Left kidney (tissue), 8 donors: ENCODE results near the gene TEAD3. TPM values are rescaled to one million over a fixed set of nuclear protein-coding genes. Genes with fewer than 3 reads are reported as not detected.
"Not testable (repeated sequence)": the region's sequence is repeated elsewhere in the genome, so short reads cannot be mapped to it uniquely, and the experiment has no call there.

Experiments used
- DNase-seq: peaks from one replicate; pipeline ENCODE4 v3.0.0-alpha.2; 2013
- long read RNA-seq, 8 donors: transcript quantifications; one replicate each; lab custom pipeline, GENCODE V29; 2026
- polyA plus RNA-seq: library from polyadenylated mRNA; unstranded; fragments of 120-200 nt; gene quantifications from one replicate; pipeline ENCODE4 v1.2.1, GENCODE V29; 2013; ENCODE audit not compliant: insufficient read length

The TEAD3 gene
- 43.7 TPM for polyA plus RNA-seq
- long read RNA-seq, donor 1, partial matches to known transcripts: 0 of 11 reads
- long read RNA-seq, donor 1, other reads (novel, unspliced or antisense): 11 of 11 reads
- long read RNA-seq, donor 2, partial matches to known transcripts: 0 of 7 reads
- long read RNA-seq, donor 2, other reads (novel, unspliced or antisense): 7 of 7 reads
- long read RNA-seq, donor 3, partial matches to known transcripts: 45 of 45 reads
- long read RNA-seq, donor 3, other reads (novel, unspliced or antisense): 0 of 45 reads
- long read RNA-seq, donor 4: 0 reads
- long read RNA-seq, donor 5, partial matches to known transcripts: 31 of 40 reads
- long read RNA-seq, donor 5, other reads (novel, unspliced or antisense): 8 of 40 reads
- long read RNA-seq, donor 6, partial matches to known transcripts: 0 of 10 reads
- long read RNA-seq, donor 6, other reads (novel, unspliced or antisense): 10 of 10 reads
- long read RNA-seq, donor 7, partial matches to known transcripts: 0 of 11 reads
- long read RNA-seq, donor 7, other reads (novel, unspliced or antisense): 11 of 11 reads
- long read RNA-seq, donor 8: 0 reads

DNA sequence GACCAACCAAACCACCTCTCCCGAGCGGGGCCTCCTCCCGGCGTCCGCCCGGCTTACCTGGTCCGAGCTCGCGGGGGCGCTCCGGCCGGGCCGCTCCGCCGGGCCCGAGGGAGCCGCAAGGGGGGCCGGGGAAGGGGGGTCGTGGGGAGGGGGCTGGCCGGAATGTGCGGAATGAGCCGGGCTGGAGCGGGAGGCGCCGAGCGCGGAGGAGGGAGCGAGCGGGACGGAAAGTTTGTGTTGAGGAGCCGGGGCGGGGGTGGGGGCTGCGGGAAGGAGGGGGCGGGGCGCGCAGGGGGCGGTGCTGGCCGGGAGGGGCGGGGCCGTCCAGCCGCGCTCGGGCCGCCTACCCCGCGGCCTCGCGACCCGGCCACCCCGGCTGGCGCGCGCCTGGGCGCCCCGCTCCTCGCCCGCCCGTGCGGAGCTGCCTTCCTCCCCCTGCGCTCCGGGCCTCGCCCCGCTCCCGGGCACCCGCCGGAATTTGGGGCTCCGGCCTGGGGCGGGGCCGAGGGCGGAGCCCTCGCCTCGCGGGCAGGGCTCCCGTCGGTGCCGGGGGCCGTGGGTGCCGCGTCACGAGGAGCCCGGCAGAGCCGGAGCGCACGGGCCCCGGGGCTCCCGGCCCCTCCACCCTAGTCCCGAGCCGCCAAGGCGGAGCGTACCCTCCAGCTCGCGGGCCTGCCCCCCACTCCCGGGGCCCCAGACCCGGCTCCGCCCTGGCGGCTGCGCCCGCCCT lies at the start of gene TEAD3:
TSS of gene TEAD3 (minus strand) at position 239 of the 730 bp plus-strand sequence.
- DNase-seq: peak; percentile 80

DNA sequence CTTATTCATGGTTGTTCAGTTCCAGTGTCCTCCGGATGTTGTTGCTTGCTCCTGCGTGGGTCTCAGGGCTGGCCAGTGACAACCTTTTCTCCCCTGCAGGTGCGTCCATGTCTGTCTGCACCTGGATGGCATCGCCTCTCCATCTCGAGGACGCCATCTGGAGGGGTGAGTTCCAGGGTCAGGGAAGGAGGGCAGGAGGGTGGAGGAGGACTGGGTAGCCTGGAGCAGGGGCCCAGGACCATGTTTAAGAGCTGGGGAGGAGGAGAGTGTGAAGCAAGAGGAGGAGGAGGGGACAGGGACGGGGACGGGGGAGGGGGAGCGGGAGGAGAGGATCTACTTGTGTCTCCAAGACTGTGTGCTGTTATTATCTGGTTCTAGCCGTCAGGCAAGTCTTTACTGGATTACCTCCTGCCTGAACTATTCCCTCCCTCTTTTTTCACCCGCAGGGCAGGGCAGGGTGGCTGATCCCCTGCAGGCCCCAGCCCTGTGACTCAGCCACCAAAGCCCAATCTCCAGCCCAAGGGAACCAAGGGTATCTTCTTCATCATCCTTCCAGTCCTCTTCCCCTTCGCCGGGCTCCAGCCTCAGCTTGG lies 48.0 kb upstream of the TEAD3 start:
- DNase-seq: no peak

DNA sequence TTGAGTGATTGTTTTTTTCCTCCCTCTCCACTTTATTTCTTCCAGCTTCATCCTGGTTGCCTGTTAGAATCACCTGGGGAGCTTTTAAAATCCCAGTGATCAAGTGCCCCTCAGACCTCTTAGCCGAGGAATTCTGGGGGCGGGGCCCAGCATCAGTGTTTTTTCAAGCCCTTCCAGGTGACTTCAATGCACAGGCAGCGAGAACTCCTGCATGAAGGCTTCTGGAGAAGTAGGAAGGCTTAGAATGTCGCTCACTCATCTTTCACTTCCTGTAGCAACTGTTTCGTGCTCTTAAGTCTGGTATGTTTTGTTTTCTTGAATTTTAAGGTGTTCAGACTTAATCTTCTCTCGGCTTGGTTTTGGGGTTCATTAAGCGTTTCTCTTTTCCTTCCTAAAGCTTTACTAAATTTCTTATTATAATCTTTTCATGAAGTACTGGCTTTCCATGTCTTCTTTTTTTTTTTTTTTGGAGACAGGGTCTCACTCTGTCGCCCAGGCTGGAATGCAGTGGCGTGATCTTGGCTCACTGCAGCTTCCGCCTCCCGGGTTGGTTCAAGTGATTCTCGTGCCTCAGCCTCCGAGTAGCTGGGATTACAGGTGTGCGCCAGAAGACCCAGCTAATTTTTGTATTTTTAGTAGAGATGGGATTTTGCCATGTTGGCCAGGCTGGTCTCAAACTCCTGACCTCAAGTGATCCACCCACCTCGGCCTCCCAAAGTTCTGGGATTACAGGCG lies 46.7 kb upstream of the TEAD3 start:
- no peak for DNase-seq

DNA sequence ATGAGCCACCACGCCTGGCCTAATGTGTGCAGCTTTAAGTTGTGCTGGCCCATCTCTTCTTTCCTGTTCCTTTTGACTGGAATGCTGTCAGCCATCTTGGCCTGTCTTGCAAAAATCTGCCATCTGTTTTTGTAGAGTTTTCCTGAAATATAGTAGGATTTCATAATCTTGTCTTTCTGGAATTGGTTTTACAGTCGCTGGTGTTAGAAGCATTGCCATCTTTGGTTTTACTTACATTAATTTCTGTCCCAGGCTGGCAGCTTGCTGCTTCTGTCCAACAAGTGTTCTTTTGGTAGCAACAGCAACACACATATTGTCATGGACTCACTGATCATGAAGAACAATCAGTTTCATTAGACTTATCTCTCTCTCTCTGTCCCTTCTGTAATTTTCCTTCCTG lies 45.0 kb upstream of the TEAD3 start:
- DNase-seq: no peak

DNA sequence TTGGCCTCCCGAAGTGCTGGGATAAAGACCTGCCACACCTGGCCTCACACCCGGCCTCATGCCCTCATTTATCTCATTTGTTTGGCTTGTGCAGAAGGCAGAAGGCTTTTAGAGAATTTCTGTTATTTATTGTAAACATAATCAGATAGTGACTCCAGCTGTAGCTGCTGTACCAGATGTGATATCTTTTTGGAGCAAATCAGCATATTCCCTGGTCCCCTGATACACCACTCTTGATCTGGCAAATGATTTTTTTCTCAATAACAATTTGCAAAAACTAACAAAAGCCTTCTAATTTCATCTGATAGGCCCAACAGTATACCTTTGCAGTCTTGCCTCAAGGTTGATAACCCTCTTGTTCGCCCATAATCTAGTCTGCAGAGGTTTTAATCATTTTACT lies 42.3 kb upstream of the TEAD3 start:
- DNase-seq: no peak

DNA sequence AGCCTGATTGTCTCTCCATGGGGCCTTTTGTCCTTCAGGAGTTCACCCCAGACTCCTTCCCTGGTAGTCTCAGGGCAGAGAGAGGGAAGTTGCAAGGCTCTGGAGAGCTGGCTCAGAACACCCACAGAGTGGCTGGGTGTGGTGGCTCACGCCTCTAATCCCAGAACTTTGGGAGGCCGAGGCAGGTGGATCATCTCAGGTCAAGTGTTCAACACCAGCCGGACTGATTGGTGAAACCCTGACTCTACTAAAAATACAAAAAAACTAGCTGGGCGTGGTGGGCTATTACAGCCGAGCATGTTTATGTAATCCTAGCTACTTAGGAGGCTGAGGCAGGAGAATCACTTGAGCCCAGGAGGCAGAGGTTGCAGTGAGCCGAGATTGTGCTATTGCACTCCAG lies 39.0 kb upstream of the TEAD3 start:
- DNase-seq: not testable (repeated sequence)

DNA sequence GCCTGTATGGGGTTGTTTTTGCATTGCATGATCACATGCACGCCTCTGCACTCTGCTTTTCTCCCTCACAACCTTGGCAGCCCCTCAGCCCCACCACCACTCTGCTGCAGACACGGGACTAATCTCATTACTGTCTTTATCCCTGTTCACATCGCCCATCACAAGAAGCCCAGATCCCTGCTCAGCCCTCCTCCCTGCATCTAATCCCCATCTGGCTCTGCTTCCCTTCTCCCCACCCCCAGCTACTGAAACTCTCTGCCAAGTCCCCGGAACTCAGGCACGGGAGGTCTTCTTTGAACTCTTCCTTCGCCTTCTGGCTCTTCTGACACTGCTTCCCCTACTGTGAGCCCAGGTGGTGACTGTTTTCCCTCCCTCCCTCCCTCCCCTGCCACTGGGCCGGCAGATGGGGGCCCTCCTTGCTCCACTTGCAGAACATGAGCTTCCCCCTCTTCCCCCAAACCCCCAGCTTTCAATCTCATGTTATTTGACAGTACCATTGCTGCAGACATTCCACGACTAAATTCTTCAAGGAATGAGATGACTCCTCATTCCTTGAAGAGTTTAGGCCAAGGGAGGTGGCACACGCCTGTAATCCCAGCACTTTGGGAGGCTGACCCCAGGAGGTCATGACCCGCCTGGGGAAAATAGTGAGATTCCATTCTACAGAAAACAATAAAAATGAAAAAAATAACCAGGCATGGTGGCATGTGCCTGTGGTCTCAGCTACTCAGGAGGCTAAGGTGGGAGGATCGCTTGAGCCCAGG lies 37.7 kb upstream of the TEAD3 start:
- no peak for DNase-seq

DNA sequence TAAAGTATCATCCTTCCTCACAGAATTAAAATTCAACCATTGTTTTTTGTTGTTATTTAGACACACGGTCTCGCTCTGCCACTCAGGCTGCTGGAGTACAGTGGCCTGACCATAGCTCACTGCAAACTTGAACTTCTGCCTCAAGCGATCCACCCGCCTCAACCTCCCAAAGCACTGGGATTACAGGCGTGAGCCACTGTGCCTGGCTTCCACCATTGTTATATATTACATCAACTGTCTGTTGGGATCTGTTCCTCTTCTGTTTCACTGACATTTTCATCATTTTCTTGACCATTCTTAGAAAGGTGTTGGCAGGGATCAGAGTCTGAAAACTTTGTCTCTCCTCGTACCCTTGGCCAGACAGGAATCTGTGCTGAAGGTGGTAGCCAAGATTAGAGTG lies 37.1 kb upstream of the TEAD3 start:
- DNase-seq: no peak

DNA sequence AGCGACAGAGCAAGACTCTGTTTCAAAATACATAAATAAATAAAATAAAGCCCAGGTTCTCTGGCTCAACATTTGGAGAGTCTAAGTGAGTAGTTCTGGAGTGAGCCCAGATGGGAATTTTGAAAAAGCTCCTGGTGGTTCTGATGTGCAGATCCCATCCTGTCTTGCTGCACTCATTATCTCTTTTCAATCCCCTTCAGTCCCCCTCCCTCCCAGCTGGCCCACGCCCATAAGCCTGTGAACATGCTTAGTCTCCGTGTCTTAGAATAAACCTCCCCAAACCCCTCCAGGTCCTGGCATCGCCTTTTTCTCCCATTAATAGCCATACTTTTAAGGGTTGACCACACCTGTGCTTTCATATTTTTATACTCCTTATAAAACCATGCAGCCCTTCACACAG lies 35.2 kb upstream of the TEAD3 start:
- no peak for DNase-seq

DNA sequence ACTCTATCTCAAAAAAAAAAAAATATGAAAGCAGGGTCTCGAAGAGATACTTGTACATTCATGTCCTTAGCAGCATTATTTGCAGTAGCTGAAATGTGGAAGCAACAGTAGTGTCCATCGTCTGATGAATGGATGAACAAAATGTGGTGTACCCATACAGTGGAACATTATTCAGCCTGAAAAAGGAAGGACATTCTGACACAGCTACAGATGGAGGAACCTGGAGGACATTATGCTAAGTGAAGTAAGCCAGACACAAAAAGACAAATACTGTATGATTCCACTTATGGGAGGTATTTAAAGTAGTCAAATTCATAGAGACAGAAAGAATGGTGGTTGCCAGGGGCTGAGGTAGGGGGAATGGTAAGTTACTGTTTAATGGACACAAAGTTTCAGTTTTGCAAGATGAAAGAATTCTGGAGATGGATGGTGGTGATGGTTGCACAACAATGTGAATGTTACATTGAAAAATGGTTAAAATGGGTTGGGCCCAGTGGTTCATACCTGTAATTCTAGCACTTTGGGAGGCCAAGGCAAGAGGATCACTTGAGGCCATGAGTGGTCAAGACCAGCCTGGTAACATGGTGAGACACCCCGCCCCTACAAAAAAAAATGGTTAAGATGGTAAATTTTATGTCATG lies 27.6 kb upstream of the TEAD3 start:
- no peak for DNase-seq

DNA sequence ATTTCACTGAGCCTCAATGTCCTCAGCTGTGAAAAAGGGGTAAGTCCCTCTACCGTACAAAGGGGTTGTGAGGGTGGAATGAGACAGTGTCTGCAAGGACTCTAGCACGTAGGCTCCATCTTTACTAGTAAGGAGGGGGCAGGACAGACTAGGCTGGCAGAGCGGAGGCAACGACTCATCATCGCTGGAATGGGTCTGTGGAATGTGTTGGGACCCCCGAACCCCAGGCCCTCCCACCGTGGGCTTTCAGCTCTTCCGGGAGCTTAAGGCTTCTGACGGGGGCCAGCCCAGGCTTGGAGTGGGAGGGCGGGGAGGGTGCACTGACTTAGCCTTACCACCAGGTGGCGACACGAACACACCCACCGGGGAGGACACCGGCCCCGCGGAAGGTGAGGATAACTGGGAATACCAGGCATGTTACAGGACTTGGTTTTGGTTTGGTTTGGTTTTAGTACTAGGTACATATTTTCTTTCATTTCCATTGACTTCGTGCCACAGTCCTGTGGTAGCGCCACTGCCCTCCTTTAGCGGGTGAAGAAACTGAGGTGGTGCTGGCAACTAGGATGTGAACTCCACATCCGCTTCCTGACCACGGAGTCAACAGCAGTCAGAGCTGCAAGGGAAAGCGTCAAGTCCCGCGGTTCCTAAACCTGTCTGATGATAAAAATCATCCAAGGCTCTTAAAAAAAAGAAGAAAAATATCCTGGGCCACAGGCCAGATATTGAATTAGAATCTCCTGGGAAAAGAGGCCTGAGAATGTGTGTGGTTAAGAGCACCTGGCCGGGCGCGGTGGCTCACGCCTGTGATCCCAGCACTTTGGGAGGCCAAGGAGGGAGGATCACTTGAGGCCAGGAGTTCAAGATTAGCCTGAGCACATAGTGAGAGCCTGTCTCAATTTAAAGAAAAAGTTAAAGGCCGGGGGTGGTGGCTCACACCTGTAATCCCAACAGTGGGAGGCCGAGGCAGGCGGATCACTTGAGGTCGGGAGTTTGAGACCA lies 26.1 kb upstream of the TEAD3 start:
- DNase-seq: peak; percentile 62

DNA sequence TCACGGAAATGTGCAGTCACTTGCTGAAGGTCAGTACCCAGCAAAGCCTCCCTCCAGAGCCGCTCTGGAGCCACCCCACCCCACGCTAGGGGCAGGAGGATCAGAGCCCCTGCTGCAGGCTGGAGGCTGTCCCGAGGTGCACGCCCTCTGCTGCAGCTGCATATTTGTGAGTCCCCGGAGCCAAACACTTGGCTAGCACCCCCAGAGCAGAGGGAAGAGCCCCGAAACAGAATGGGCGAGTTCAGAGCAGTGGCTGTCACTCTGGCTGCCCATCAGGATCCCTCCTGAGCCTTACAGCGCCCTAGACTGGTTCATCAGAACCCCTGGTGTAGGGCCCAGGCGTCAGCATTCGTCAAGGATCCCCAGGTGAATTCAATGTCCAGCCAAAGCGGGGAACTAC lies 25.3 kb upstream of the TEAD3 start:
- no peak for DNase-seq

DNA sequence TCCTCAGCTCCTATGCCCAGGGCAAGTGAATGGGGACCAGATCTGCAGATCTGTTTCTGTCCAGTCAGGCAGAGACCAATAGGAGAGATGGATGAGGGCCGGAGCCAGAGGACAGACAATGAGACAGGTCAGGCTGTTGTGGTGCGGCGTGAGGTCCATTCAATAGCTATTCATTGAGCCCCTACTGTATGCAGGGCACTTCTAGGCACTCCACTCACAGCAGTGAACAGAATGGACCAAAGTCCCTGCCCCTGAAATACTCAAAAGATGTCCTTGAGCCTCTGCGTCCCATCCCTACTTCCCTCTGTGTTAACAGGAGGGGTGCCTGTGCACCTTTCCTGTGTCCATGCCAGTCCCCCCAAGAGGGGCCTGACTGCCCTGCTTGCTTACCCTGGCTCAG lies 24.4 kb upstream of the TEAD3 start:
- DNase-seq: no peak

DNA sequence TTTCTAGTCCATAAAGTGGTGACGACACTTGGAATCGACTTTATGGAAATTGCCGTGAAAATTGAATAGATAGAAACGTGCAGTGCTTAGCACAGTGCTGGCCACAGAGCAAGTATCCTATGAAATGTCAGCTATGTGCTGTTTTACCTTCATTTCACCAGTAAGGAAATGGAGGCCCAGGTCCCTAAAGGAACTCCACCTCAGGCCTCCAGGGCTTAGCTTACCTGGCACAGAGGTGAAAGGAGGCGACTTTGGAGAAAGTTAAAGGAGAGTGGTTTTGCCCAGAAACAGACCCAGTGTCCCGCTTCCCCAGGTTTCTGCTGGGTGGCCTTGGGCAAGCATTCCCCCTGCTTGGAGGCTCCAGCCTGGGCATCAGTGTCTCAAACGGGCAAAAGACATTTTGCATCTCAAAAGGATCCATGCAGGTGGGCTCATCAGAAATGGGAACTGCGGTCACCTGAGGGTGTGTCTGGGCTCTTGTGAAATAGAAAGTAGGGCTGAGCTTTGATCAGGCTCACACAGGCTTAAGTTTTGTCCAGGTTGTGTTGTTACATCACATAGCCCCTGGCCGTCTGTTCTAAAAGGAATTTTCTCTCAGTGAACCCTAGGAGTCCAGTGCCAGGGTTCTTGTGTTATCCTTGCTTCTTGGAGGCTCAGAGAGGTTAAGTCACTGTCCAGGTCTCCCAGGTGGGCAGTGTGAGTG lies 22.6 kb upstream of the TEAD3 start:
- DNase-seq: no peak

DNA sequence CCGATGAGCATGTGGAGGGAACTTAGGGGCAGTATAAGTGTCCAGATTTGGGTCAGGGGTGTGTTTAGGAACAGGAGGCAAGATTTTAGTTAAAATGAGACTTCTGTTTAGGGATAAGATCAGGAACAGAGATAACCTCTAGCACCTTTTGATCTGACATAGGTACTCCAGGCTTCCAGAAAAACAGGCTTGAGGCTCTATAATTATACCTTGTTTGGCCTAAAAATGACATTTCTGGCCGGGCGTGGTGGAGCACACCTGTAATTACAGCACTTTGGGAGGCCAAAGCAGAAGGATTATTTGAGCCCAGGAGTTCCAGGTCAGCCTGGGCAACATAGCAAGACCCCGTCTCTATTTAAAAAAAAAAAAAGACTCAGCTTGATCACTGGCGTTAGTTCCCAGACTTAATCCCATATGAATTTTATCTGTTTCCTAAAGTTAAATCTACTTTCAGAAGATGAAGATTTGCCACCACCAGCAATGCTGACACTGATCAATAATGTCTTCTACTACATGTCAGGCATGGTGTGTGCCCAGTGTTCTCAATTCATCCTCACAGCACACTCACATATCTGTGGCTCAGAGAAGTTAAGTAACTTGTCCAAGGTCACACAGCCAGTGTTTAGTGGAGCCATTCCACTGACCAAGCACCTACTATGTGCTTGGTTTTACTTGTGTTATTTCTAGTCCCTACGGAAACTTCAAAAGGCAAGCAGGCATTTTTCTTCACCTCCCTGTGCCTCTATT lies 21.9 kb upstream of the TEAD3 start:
- no peak for DNase-seq

DNA sequence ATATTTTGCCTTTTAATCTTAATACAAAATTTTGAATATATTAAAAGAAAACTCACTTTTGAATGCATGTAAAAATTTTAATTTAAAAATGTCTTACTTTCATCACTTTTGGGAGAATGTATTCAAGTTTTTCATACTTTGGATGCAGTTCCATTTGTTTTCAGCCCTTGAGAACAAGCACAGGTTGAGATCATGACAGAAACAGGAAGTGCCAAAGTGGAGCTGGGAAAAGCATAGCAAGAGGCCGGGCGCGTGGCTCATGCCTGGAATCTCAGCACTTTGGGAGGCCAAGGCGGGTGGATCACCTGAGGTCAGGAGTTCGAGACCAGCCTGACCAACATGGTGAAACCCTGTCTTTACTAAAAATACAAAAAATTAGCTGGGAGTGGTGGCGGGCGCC lies 21.1 kb upstream of the TEAD3 start:
- not testable (repeated sequence) for DNase-seq

DNA sequence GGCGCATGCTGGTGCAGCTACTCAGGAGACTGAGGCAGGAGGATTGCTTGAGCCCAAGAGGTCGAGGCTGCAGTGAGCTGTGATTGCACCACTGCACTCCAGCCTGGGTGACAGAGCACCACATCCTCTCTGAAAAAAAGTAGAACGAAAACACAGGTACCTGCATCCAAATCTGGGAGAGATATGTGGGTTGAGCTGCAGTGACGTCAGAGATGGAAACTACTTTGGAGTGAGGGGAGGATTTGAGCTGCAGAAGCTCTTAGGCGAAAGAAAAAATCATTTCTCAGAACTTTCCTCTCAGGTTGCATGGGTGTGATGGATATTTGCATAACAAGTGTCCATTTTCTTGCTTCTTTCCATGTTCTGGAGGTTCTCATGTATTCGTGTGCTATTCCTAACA lies 19.8 kb upstream of the TEAD3 start:
- DNase-seq: no peak

DNA sequence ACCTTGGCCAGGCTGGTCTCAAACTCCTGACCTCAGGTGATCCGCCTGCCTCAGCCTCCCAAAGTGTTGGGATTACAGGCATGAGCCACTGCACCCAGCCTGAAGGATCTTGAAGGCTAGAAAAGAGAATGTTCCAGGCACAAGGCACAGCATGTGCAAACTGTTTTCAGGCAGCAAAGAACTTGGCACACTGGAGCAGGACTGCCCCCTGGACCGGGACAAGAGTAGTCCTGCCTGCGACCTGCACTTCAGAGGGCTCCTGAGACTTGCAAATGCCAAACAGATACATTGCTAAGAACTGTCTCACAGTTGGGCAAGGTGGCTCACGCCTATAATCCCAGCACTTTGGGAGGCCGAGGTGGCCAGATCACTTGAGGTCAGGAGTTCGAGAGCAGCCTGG lies 19.1 kb upstream of the TEAD3 start:
- not testable (repeated sequence) for DNase-seq
